HG03060 (cell line): Measurements from ENCODE around the gene SCAMP4.
"Not testable (repeated sequence)": the region's sequence is repeated elsewhere in the genome, so short reads cannot be mapped to it uniquely, and the experiment has no call there.

Experiments used
- ATAC-seq: cut with Tn5 transposase; IDR thresholded peaks from one replicate; pipeline ENCODE4 v1.9.1; 2021; ENCODE audit warnings: low read depth, moderate number of reproducible peaks; ENCODE audit not compliant: unreplicated experiment

SCAMP4 gene

GRCh38 chr19:1882786-1883692, 22.2 kb upstream of the SCAMP4 start:
- no peak for ATAC-seq

GRCh38 chr19:1883784-1884183, 21.4 kb upstream of the SCAMP4 start:
- no peak for ATAC-seq

DNA sequence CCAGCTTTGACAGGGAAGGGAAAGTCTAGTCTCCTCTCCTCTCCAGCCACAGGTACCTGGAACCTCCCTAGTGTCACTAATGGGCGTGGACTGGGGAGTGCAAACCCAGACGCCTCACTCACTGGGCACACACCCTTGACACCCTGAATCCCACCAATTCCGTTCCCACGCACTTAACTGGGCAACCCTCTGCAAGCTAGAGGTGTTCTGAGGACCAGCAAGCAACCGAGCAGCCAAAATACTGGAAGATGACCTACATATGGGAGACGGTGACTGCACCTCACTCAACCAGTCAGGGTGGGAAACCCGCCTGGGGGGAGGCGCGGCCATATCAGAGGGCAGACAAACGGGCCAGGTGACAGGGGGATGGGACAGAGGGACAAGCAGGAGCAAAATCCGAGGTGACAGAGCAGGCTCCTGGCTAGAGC, 20.9 kb upstream of the SCAMP4 start:
- no peak for ATAC-seq

DNA sequence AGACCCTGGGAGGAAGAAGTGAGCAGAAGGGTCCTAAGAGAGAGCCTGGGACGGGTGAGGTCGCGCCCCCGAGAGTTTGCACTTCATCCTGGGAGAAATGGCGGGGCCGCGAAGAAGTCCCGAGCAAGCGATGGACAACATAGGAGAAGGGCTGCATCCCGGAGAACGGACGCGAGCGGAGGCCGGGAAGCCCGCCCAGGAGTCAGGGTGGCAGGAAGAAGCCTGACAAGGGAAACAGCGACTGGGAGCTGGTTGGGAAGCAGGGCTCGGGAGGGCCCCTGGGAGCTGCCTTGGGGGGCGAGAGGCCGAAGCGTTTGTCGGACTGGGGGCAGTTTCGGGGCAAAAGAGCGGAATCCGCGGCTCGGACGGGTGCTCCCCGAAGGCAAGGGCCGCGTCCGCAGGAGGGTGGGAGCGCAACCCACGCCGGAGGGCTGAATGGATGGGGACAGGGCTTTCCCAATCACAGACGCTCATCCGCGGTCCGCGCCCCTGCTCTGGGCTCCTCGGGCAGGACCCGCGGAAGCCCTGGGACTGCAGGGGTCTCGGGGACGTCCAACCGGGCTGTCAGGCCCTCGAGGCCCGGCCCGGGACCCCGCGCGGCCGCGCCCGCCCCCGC, 20.4 kb upstream of the SCAMP4 start:
- no peak for ATAC-seq

DNA sequence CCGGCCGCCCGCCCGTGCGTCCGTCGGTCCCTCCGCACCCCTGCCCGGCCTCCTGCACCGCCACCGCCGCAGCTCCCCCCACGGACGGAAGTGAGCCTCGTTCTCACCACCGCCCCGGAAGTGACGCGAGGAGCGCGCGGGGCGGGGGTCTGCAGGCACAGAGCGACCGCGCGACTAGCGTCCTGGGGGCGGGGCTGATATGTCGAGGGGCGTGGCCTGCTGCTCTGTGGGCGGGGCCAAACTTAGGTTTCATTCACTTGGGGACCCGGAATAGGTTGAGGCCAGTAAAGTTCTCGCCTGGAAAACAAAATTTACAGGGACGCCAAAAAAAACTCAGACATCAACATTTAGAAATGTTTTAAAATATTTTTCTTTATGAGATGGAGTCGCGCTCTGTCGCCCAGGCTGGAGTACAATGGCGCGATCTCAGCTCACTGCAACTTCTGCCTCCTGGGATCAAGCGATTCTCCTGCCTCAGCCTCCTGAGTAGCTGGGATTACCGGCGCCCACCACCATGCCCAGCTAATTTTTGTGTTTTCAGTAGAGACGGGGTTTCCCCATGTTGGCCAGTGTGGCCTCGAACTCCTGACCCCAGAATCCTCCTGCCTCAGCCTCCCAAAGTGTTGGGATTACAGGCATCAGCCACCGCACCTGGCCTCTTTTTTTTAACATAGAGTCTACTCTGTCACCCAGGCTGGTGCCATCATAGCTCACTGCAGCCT, 19.6 kb upstream of the SCAMP4 start, which contains the start of gene ABHD17A:
TSS of gene ABHD17A (minus strand) at position 99 of the 722 bp plus-strand sequence. CDS start 3,930 bp downstream, outside the sequence.
- ATAC-seq: not testable (repeated sequence)

DNA sequence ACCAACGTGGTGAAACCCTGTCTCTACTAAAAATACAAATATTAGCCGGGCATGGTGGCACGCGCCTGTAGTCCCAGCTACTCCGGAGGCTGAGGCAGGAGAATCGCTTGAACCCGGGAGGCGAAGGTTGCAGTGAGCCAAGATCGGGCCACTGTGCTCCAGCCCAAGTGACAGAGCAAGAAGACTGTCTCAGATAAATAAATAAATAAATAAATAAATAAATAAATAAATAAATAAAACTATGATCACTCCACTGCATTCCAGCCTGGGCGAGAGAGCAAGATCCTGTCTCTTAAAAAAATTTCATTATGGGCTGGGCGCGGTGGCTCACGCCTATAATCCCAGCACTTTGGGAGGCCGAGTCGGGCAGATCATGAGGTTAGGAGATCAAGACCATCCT, 18.8 kb upstream of the SCAMP4 start:
- ATAC-seq: not testable (repeated sequence)

DNA sequence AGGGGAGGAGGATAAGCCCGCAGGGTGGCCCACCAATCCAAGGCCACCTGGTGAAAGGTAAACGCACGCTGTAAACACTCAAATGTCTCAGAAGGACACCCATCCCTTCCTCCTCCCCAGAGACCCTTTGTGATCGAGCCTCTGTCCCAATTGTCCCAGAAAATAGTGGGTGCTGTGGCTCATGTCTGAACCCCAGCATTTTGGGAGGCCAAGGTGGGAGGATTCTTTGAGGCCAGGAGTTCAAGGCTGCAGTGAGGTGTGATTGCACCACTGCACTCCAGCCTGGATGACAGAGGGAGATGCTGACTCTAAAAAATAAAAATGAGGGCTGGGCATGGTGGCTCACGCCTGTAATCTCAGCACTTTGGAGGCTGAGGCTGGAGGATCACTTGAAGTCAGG, 16.8 kb upstream of the SCAMP4 start:
- no peak for ATAC-seq

DNA sequence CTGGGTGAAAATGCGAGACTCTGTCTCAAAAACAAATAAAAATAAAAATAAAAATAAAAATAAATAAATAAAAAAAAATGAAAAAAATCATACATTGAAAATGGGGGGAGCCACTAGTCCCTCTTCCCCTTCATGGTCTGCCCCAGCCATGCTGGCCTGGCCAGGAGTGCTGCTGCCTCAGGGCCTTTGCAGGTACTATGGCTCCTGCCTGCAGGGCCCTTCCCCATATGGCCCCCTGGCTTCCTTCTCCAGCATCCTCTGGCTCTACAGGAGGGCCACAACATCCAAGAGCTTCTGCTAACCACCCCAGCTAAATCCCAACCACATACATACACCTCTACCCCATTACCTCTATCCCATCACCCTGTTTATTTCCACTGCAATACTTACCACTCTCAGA, 15.3 kb upstream of the SCAMP4 start:
- no peak for ATAC-seq

DNA sequence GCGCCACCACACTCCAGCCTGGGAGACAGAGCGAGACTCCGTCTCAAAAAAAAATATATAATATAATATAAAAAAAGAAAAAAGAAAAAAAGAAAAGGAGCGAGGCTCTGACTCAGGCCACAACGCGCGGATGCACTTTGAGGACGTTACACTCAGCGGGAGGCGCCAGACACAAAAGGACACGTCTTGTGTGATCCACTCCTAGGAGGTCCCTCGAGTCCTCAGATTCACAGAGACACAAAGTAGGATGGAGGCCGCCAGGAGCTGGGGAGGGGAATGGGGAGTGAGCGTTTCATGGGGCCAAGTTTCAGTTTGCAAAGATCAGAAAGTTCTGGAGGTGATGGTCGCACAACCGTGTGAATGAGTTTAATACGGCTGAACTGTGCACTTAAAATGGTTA, 11.4 kb upstream of the SCAMP4 start:
- no peak for ATAC-seq

- no peak for ATAC-seq
Observed at GRCh38 chr19:1896508-1896907, 8.7 kb upstream of the SCAMP4 start.

- ATAC-seq: no peak
Observed at GRCh38 chr19:1901940-1902404, 3.2 kb upstream of the SCAMP4 start.

- no peak for ATAC-seq
Observed at GRCh38 chr19:1902923-1903322, 2.3 kb upstream of the SCAMP4 start.

- ATAC-seq: peak; percentile 10
Observed at GRCh38 chr19:1904860-1905109, 414 bp upstream of the SCAMP4 start.

DNA sequence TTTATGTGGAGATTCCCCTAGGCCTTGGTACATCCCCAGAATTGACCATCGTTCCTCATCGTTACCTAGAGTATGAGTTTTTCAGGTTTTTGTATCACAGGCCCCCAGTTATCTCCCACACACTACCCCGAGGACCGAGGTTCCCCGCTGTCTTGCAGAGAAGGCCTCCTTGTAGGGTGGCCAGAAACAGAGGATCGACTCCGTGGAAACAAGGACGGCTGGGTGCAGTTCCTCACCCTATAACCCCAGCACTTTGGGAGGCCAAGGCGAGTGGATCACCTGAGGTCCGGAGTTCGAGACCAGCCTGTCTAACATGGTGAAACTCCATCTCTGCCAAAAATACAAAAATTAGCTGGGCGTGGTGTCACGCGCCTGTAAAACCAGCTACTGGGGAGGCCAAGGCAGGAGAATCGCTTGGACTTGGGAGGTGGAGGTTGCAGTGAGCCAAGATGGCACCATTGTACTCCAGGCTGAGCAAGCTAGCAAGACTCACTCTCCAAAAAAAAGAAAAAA, 720 bp downstream of the SCAMP4 start:
- no peak for ATAC-seq

- ATAC-seq: no peak
Observed at GRCh38 chr19:1906985-1907562, 1.9 kb downstream of the SCAMP4 start.

- ATAC-seq: no peak
Observed at GRCh38 chr19:1907563-1908363, 2.6 kb downstream of the SCAMP4 start.

DNA sequence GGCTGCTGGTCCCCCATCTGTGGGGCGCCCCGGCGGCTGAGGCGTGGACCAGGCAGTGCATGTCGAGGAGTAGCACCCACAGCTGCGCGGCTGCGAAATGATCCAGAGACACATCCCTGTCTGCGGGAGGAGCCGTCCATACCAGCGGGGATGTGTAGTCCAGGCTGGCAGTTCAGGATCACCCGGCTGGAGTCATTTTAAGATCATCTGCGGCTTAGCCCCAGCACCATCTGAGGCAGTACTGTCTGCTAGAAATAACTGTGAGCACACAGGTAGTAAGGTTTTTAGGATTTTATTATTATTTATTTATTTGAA, 3.1 kb downstream of the SCAMP4 start:
- ATAC-seq: no peak

- ATAC-seq: no peak
Observed at GRCh38 chr19:1909761-1910080, 4.5 kb downstream of the SCAMP4 start.

DNA sequence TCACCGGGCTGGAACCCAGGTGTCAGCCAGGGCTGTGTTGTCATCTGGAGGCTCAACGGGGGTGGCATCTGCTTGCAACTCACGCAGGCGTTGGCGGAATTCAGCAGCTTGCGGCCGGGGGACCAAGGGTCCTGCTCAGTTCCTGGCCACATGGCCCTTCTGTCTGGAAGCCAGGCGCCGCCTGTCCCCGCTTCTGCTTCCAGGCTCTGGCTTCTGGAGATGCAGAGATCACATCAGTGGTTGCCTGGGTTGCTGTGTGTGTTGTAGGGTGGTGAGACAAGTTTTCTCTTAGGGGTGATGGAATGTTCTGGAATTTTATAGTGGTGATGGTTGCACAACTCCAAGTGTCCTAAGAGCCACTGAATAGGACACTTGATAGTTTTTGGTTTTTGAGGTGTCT, 5.0 kb downstream of the SCAMP4 start:
- ATAC-seq: no peak

GRCh38 chr19:1911098-1911497, 5.9 kb downstream of the SCAMP4 start:
- no peak for ATAC-seq
